Embryonic facial prominence (tissue), 1 donor: ENCODE data around the gene FLVCR1.
"Not testable (repeated sequence)": the region's sequence is repeated elsewhere in the genome, so short reads cannot be mapped to it uniquely, and the experiment has no call there.

Experiments used
- DNase-seq: peaks from one replicate; pipeline ENCODE4 v3.0.0-alpha.2; 2016; ENCODE audit errors: extremely low spot score

The FLVCR1 gene

DNA sequence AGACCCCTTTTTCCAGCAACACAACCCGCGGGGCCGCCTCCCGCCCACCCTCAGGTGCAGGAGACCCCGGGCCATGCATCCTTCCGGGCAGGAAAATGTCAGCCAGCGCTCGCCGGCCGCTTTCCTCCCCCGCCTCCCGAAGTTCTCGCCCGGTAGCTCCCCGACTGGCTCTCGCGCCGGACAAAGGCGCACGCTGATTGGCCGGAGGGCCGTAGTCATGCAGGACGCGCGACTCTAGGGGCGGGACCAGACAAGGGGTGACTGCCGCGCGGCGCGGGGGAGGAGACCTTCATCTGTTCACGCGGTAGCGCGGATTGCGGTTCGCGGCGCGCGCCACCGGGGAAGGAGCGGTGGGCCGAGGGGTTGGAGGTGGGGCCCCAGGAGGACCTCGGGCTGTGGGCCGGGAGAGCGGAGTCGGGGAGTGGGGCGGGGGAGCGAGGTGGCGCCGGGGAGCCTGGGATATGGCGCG, at the start of gene FLVCR1:
FLVCR1 (plus strand) TSS at position 284 of the 469 bp plus-strand sequence; CDS start at position 462, 178 bp downstream.
- DNase-seq, result peak; percentile 90

DNA sequence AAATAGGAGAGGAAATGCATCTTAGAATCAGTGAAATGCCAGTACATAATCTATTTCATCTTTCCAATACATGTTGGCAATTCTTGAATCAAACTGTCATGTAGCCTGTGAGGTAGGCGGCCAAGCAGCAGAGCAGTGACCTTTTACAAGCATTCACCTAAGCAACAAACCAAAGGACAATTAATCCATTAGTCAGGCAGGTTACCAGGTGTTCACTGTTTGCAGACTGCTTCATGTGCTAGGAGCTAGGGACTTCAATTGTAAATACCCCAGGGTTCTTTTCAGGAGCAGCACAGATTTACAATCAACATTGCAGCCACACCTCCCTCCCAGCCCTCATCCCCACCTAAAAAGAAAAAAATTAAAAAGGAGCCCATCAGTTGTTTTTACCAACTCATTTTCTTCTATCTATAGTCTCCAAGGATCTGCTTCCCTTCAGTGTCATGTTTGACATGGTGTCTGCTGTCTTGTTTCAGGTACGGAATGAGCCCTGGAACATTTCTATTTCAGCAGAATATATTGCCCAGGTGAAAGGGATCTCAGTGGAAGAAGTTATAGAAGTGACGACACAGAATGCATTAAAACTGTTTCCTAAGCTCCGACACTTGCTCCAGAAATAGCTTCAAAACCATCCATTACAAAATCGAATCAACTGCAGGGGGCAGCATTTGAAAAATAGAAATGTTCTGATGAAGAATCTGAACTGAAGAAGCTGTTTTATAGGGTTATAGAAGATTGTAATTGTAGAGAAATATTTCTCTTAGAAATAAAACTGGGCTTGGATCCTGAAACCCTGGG, 43.3 kb upstream of the FLVCR1 start:
- no peak for DNase-seq

GRCh38 chr1:212816567-212817278, 41.4 kb upstream of the FLVCR1 start:
- DNase-seq, result no peak

- no peak for DNase-seq
Measured at GRCh38 chr1:212819726-212820125, 38.3 kb upstream of the FLVCR1 start.

DNA sequence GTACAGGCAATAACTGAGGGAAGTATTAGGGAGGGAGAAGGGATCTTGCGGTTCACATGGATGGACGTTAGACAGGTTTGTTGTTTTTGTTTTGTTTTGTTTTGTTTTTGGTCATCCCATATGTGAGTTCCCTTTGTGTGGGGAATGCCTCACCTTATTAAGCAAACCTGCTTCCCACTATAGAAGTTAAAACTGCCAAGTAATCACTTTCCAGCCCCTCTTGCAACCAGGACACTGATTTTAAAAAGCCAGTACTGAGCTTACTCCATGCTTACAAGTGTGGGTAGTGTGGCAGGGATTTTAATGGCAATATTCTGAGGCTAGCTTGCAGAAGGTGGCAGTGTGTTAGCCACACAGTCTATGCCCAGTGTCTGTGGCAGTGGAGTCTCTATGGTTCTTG, 37.1 kb upstream of the FLVCR1 start:
- DNase-seq, result no peak

DNA sequence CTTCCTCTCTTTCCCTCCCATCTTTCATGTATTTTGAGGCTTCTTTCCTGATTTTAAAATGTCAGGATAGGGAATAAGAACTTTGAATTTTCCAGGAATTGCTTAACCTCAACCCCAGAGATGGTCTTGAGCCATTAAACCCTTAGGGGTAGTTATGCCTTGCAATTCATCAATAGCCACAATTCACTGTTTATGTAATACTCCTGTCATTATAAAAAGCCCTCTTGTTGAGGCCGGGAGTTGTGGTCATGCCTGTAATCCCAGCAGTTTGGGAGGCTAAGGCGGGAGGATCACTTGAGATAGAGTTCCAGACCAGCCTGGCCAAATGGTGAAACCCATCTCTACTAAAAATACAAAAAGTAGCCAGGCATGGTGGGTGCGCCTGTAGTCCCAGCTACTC, 35.1 kb upstream of the FLVCR1 start:
- no peak for DNase-seq

GRCh38 chr1:212824201-212824600, 33.9 kb upstream of the FLVCR1 start:
- no peak for DNase-seq

- no peak for DNase-seq
Measured at GRCh38 chr1:212825798-212826452, 32.1 kb upstream of the FLVCR1 start.

DNA sequence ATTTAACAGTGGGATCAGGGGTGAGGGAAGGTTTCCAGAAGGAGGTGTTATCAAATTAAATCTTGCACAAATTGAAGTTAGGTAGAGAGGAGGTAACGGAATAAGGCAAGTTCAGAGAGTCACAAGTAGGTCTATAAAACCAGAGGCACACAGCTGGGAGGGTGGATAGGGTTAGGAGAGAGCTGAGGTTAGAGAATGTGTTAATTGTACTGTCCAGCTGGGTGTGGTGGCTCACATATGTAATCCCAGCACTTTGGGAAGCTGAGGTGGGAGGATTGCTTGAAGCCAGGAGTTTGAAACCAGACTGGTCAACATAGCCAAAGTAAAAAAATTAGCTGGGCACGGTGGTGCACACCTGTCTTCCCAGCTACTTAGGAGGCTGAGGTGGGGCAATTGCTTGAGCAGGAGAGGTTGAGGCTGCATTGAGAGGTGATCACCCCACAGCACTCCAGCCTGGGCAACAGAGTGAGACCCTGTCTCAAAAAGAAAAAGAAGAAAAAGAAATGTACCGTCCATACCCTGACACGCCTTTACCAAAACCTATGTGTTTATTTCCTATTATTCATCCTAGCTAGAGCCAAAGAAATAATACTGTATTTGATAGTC, 30.8 kb upstream of the FLVCR1 start:
- no peak for DNase-seq

- no peak for DNase-seq
Measured at GRCh38 chr1:212827831-212828278, 30.2 kb upstream of the FLVCR1 start.

GRCh38 chr1:212828395-212828794, 29.7 kb upstream of the FLVCR1 start:
- no peak for DNase-seq

DNA sequence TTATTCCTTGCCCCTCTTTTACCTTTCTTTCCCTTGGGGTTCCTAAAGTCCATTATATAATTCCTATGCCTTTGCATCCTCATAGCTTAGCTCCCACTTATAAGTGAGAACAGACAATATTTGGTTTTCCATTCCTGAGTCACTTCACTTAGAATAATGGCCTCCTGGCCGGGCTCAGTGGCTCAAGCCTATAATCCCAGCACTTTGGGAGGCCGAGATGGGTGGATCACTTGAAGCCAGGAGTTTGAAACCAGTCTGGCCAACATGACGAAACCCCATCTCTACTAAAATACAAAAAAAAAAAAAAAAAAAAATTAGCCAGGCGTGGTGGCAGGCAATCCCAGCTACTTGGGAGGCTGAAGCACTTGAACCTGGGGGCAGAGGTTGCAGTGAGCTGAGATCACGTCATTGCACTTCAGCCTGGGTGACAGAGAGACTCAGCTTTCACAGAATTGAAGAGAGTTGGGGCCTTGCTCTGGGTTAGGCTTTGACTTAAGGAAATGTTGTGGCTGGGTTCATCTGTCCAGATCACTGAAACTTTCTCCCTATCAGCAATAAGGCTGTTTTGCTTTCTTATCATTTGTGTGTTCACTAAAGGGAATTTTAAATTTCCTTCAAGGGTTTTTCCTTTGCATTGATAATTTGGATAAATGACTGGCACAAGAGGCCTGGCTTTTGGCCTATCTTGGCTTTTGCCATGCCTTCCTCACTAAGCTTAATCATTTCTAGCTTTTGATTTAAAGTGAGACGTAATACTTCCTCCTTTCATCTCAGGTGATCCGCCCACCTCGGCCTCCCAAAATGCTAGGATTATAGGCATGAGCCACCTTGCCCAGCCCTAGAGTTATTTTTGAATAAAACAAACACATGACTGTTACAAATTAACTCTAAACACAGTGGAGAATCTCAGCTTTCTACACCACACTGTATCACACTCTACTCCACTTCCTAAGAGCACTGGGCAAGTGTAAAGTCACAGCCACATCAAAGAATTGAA, 24.6 kb upstream of the FLVCR1 start:
- DNase-seq, result not testable (repeated sequence)

DNA sequence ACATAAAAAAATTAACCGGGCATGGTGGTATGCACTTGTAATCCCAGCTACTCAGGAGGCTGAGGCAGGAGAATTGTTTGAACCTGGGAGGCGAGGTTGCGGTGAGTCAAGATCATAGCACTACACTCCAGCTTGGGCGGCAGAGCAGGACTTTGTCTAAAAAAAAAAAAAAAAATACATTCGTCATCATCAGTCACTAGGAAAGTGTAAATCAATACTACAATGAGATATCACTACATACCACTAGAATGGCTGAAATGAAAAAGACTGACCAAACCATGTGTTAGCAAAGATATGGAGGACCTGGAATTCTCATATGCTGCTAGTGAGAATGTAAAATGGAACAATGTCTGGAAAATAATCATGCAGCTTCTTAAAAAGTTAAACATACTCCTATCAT, 19.9 kb upstream of the FLVCR1 start:
- DNase-seq, result no peak

DNA sequence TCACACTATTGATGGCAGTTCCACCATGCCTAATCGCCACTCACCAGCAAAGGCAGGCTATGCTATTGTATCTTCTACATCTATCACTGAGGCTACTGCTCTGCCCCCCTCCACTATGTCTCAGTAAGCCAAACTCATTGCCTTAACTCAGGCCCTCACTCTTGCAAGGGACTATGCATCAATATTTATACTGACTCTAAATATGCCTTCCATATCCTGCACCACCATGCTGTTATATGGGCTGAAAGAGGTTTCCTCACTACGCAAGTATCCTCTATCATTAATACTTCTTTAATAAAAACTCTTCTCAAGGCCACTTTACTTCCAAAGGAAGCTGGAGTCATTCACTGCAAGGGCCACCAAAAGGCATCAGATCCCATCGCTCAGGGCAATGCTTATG, 13.6 kb upstream of the FLVCR1 start:
- not testable (repeated sequence) for DNase-seq

GRCh38 chr1:212847549-212847948, 10.5 kb upstream of the FLVCR1 start, which contains the start of gene SPATA45:
Gene SPATA45 (minus strand): TSS chr1:212847649. CDS start chr1:212836149, 11,500 bp downstream.
- DNase-seq, result no peak

- DNase-seq, result no peak
Measured at GRCh38 chr1:212852105-212852688, 5.9 kb upstream of the FLVCR1 start.

GRCh38 chr1:212853658-212854057, 4.4 kb upstream of the FLVCR1 start:
- no peak for DNase-seq

DNA sequence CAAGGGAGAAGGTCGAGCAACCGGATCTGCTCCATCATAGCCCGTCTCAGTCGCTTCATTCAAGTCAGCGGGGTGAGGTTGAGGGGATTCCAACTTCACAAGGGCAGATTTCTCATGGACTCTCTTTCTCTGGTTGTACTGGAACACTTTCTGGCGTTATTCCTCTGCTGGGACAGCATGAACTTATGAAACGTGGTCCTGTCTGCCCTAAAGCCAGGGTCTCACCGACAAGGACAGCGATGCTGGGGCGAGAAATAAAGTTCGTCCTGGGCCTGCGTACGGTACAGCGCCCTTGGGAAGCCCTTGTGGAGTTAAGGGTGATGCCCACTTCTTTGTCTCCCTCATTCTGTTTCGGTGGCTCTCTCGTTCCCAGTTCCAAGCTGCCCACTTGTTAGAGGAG, 1.3 kb upstream of the FLVCR1 start:
- no peak for DNase-seq

GRCh38 chr1:212858461-212859265, 588 bp downstream of the FLVCR1 start:
- DNase-seq, result no peak
